T-cell (primary cell): ENCODE measurements around the gene STT3B. TPM values are rescaled to one million over a fixed set of nuclear protein-coding genes. Genes with fewer than 3 reads are reported as not detected.

Experiments
- ATAC-seq, 4 experiments: fragments of 200-7000 bp in 3 of 4; fragments of 150-1000 bp in 1 of 4; cut with Tn5 transposase; replicated peaks in 1 of 4; 1 replicate in 3 of 4; 2 replicates in 1 of 4; pipeline ENCODE4 v1.10.0; 2021; ENCODE audit warnings: moderate library complexity in 3 of 4, mild to moderate bottlenecking in 2 of 4, moderate number of reproducible peaks in 1 of 4
- CTCF ChIA-PET, 2 donors: fragments of 300-600 bp; sonication (Branson Sonifier 250); formaldehyde crosslinking; loops; one replicate each; lab custom pipeline; 2022; ENCODE audit warnings: antibody characterized with exemption in 2 of 2; lab: Charles Lee
- POLR2A ChIA-PET, 2 donors: fragments of 300-600 bp; sonication (Branson Sonifier 250); formaldehyde crosslinking; loops; one replicate each; lab custom pipeline; 2022; ENCODE audit warnings: antibody characterized with exemption in 2 of 2; lab: Charles Lee
- DNase-seq, 35 experiments: peaks; one replicate each; pipeline versions ENCODE4 v3.0.0 to v3.0.0-alpha.2; 2013 to 2023
- H3K27ac ChIP-seq: one replicate; pipeline ENCODE4 v1.5.1; 2013; ENCODE audit warnings: low read length
- H3K27me3 ChIP-seq, 2 experiments: replicated peaks in 1 of 2; 1 replicate in 1 of 2; 2 replicates in 1 of 2; pipeline versions ENCODE4 v1.6.1 to v1.7.0; 2013; ENCODE audit warnings: low read length in 1 of 2, mixed read lengths in 1 of 2; ENCODE audit not compliant: control insufficient read depth in 2 of 2, insufficient read depth in 2 of 2; ENCODE audit errors: extremely low read depth in 1 of 2
- H3K36me3 ChIP-seq, 2 donors: 1 replicate in 1 of 2; 2 replicates in 1 of 2; pipeline versions ENCODE4 v1.6.1 to v1.7.0; 2013; ENCODE audit warnings: low read length in 1 of 2; ENCODE audit not compliant: control insufficient read depth in 2 of 2, insufficient read depth in 1 of 2; ENCODE audit errors: extremely low read depth in 1 of 2
- H3K4me1 ChIP-seq, 2 experiments: 1 replicate in 1 of 2; 2 replicates in 1 of 2; pipeline versions ENCODE4 v1.6.1 to v1.7.0; 2013; ENCODE audit warnings: low read length in 2 of 2, mixed read lengths in 1 of 2; ENCODE audit not compliant: insufficient read depth in 2 of 2, control insufficient read depth in 1 of 2; ENCODE audit errors: extremely low read depth in 1 of 2
- H3K4me3 ChIP-seq, 2 donors: 1 replicate in 1 of 2; 2 replicates in 1 of 2; pipeline versions ENCODE4 v1.5.1 to v1.7.0; 2013; ENCODE audit warnings: mild to moderate bottlenecking in 2 of 2, low read length in 1 of 2, moderate library complexity in 1 of 2; ENCODE audit not compliant: control insufficient read depth in 1 of 2; ENCODE audit errors: extremely low read depth in 1 of 2
- H3K9me3 ChIP-seq: 2 replicates; pipeline ENCODE4 v1.7.0; 2013
- H3K27ac Mint-ChIP-seq, 2 donors: one replicate each; pipeline ENCODE4 v1.8.0; 2020 to 2021; ENCODE audit warnings: mild to moderate bottlenecking in 2 of 2, mixed read lengths in 2 of 2
- H3K27me3 Mint-ChIP-seq, 2 donors: one replicate each; pipeline ENCODE4 v1.8.0; 2021 to 2022; ENCODE audit warnings: mixed read lengths in 2 of 2
- H3K36me3 Mint-ChIP-seq: one replicate; pipeline ENCODE4 v1.8.0; 2021; ENCODE audit warnings: mixed read lengths
- H3K4me1 Mint-ChIP-seq, 3 donors: one replicate each; pipeline ENCODE4 v1.8.0; 2020 to 2022; ENCODE audit warnings: mixed read lengths in 3 of 3, mild to moderate bottlenecking in 1 of 3
- H3K4me3 Mint-ChIP-seq, 3 donors: one replicate each; pipeline ENCODE4 v1.8.0; 2020 to 2022; ENCODE audit warnings: mild to moderate bottlenecking in 3 of 3, mixed read lengths in 3 of 3, moderate library complexity in 3 of 3
- H3K9me3 Mint-ChIP-seq, 3 donors: one replicate each; pipeline ENCODE4 v1.8.0; 2020 to 2022; ENCODE audit warnings: mixed read lengths in 3 of 3
- WGBS: methylation state at CpG from one replicate; pipeline ENCODE4 v1.1.5; 2013; ENCODE audit warnings: missing lambda C conversion rate; ENCODE audit not compliant: insufficient coverage; 5-methylcytosine and 5-hydroxymethylcytosine counted together
- total RNA-seq, 35 experiments: library from RNA in 6 of 35; stranded (reverse) in 6 of 35; fragments of 120-200 nt in 1 of 35; gene quantifications; one replicate each; pipeline versions ENCODE4 v1.2.1 to v1.2.4 and lab custom pipeline; 2013 to 2026

The STT3B gene
- total RNA-seq (100 to 1,000 TPM in 4 of 5 donors, 10 to 100 TPM in 1; 92.1 to 160 (median 110) TPM), total RNA-seq (lab: John Stamatoyannopoulos, UW) (225 to 352 (median 280) reads per million in 29 experiments)
- 211 TPM for total RNA-seq (2013)

- POLR2A ChIA-PET, result interaction anchor here (0.6 to 2.9 kb wide), 19 partner anchors 8 to 1000 kb away, joined by 3 to 26 read pairs (median 4); no protein-coding TSS in a partner anchor
- peak; percentile 59 to 62 (median 62) for ATAC-seq
- Mint-ChIP-seq H3K4me1 (peaks cover 28 to 31% (median 30%) of the 10 kb centered on the region in 3 donors), H3K9me3 (no peaks in the 10 kb centered on the region), H3K27ac (peak within 1 kb of the TSS; percentile 97 to 98), H3K36me3 (peaks cover 4% of the 10 kb centered on the region), H3K27me3 (no peaks in the 10 kb centered on the region), H3K4me3 (peak within 1 kb of the TSS in 2 of 3 donors; percentile 98 to 99)
- Histone ChIP-seq H3K36me3 (no peaks in the 10 kb centered on the region), H3K4me3 (peak within 1 kb of the TSS; percentile 82 to 89), H3K4me1 (peaks cover 10 to 35% of the 10 kb centered on the region in 2 experiments), H3K9me3 (no peaks in the 10 kb centered on the region), H3K27me3 (no peaks in the 10 kb centered on the region), H3K27ac (peak within 1 kb of the TSS; percentile 92)
- WGBS, result under 1% methylated on average over 65 of the region's 68 CpGs
- peak in 30 of 35 experiments; percentile 52 to 89 (median 72) for DNase-seq
- CTCF ChIA-PET, result interaction anchor here in 1 of 2 donors (0.5 to 3.1 kb wide), 13 partner anchors 7 to 338 kb away, joined by 3 to 23 read pairs (median 8); no protein-coding TSS in a partner anchor
Observed at GRCh38 chr3:31532587-31533168, at the start of gene STT3B. Gene STT3B, plus strand, starts transcription at chr3:31532925. Its CDS starts 74 bp downstream, at chr3:31532999.

- Histone ChIP-seq H3K27me3 (no peaks in the 10 kb centered on the region), H3K4me3 (no peak overlapping the region), H3K4me1 (no peaks in the 10 kb centered on the region), H3K36me3 (no peaks in the 10 kb centered on the region), H3K27ac (no peak overlapping the region), H3K9me3 (no peaks in the 10 kb centered on the region)
- DNase-seq (no peak), ATAC-seq (no peak)
- H3K36me3 Mint-ChIP-seq, result peaks cover 5% of the 10 kb centered on the region
- ChIA-PET POLR2A (interaction anchor here in 1 of 2 donors (0.9 kb wide), 1 partner anchor 99 kb away, joined by 3 read pairs; no protein-coding TSS in a partner anchor), CTCF (no interaction called here)
- no peak overlapping the region for H3K27ac Mint-ChIP-seq
- H3K9me3 Mint-ChIP-seq, result peaks cover 3 to 5% (median 3%) of the 10 kb centered on the region in 3 donors
- WGBS, result no CpG with 5 or more reads among the region's 1 CpG
- H3K4me3 Mint-ChIP-seq, result no peak overlapping the region
- peaks cover 0 to 6% (median 5%) of the 10 kb centered on the region in 3 donors for H3K4me1 Mint-ChIP-seq
- H3K27me3 Mint-ChIP-seq, result no peaks in the 10 kb centered on the region
Observed at GRCh38 chr3:31483776-31484175, 48.9 kb upstream of the STT3B start.

GRCh38 chr3:31485196-31485595, 47.5 kb upstream of the STT3B start:
- H3K27me3 Mint-ChIP-seq, result no peaks in the 10 kb centered on the region
- ChIA-PET POLR2A (no interaction called here), CTCF (no interaction called here)
- Histone ChIP-seq H3K9me3 (peaks cover 2% of the 10 kb centered on the region), H3K27ac (no peak overlapping the region), H3K4me1 (no peaks in the 10 kb centered on the region), H3K27me3 (no peaks in the 10 kb centered on the region), H3K4me3 (no peak overlapping the region), H3K36me3 (no peaks in the 10 kb centered on the region)
- DNase-seq, result no peak
- peaks cover 0 to 6% (median 5%) of the 10 kb centered on the region in 3 donors for H3K4me1 Mint-ChIP-seq
- no CpG with 5 or more reads among the region's 1 CpG for WGBS
- H3K27ac Mint-ChIP-seq, result no peak overlapping the region
- peaks cover 1 to 7% (median 3%) of the 10 kb centered on the region in 3 donors for H3K9me3 Mint-ChIP-seq
- peaks cover 4% of the 10 kb centered on the region for H3K36me3 Mint-ChIP-seq
- ATAC-seq, result no peak
- H3K4me3 Mint-ChIP-seq, result no peak overlapping the region

- H3K36me3 Mint-ChIP-seq, result peaks cover 6% of the 10 kb centered on the region
- WGBS, result 99% methylated on average over 6 of the region's 7 CpGs
- H3K27me3 Mint-ChIP-seq, result no peaks in the 10 kb centered on the region
- H3K4me1 ChIP-seq, result no peaks in the 10 kb centered on the region
- no peak overlapping the region for H3K27ac ChIP-seq
- H3K36me3 ChIP-seq, result no peaks in the 10 kb centered on the region
- H3K4me3 Mint-ChIP-seq, result no peak overlapping the region
- H3K27me3 ChIP-seq, result no peaks in the 10 kb centered on the region
- peaks cover 3 to 14% (median 9%) of the 10 kb centered on the region in 3 donors for H3K9me3 Mint-ChIP-seq
- H3K4me1 Mint-ChIP-seq, result peaks cover 0 to 6% (median 5%) of the 10 kb centered on the region in 3 donors
- H3K9me3 ChIP-seq, result peaks cover 2% of the 10 kb centered on the region
- DNase-seq, result no peak
- POLR2A ChIA-PET, result no interaction called here
- no peak overlapping the region for H3K4me3 ChIP-seq
- no peak for ATAC-seq
- CTCF ChIA-PET, result no interaction called here
- no peak overlapping the region for H3K27ac Mint-ChIP-seq
Observed at GRCh38 chr3:31486865-31487533, 45.7 kb upstream of the STT3B start.

GRCh38 chr3:31488475-31489017, 44.2 kb upstream of the STT3B start:
- H3K9me3 ChIP-seq, result peaks cover 2% of the 10 kb centered on the region
- Mint-ChIP-seq H3K4me3 (no peak overlapping the region), H3K9me3 (peaks cover 6 to 19% (median 9%) of the 10 kb centered on the region in 3 donors), H3K4me1 (peaks cover 0 to 6% (median 2%) of the 10 kb centered on the region in 3 donors), H3K27me3 (no peaks in the 10 kb centered on the region), H3K27ac (no peak overlapping the region), H3K36me3 (peaks cover 9% of the 10 kb centered on the region)
- H3K36me3 ChIP-seq, result no peaks in the 10 kb centered on the region
- DNase-seq (no peak), ATAC-seq (no peak)
- H3K27ac ChIP-seq, result no peak overlapping the region
- CTCF ChIA-PET, result no interaction called here
- no peaks in the 10 kb centered on the region for H3K27me3 ChIP-seq
- H3K4me3 ChIP-seq, result no peak overlapping the region
- 100% methylated on average over 1 of the region's 3 CpGs for WGBS
- POLR2A ChIA-PET, result no interaction called here
- H3K4me1 ChIP-seq, result no peaks in the 10 kb centered on the region

GRCh38 chr3:31490502-31490901, 42.2 kb upstream of the STT3B start:
- no peaks in the 10 kb centered on the region for H3K4me1 ChIP-seq
- H3K4me3 Mint-ChIP-seq, result no peak overlapping the region
- H3K4me3 ChIP-seq, result no peak overlapping the region
- H3K36me3 Mint-ChIP-seq, result peaks cover 9% of the 10 kb centered on the region
- peaks cover 2% of the 10 kb centered on the region for H3K9me3 ChIP-seq
- no peak overlapping the region for H3K27ac Mint-ChIP-seq
- CTCF ChIA-PET, result no interaction called here
- H3K27me3 ChIP-seq, result no peaks in the 10 kb centered on the region
- H3K27ac ChIP-seq, result no peak overlapping the region
- peaks cover 6 to 19% (median 9%) of the 10 kb centered on the region in 3 donors for H3K9me3 Mint-ChIP-seq
- peaks cover 0 to 6% (median 0%) of the 10 kb centered on the region in 3 donors for H3K4me1 Mint-ChIP-seq
- POLR2A ChIA-PET, result no interaction called here
- ATAC-seq (no peak), DNase-seq (no peak)
- WGBS, result 100% methylated on average over 1 of the region's 1 CpG
- H3K36me3 ChIP-seq, result no peaks in the 10 kb centered on the region
- no peaks in the 10 kb centered on the region for H3K27me3 Mint-ChIP-seq
